Stimulated activated CD8-positive, alpha-beta memory T cell treated with anti-CD3 and anti-CD28 coated beads, Interleukin-4, amount 100 ng/mL, for 1 hour (primary cell): ENCODE measurements around the gene SH2D7.

Experiments used
- DNase-seq, 2 donors: peaks; one replicate each; pipeline ENCODE4 v3.0.0-alpha.2; 2020; ENCODE audit warnings: low read depth in 2 of 2, low spot score in 1 of 2

The SH2D7 gene

GRCh38 chr15:78092261-78093041 lies at the start of gene SH2D7:
TSS of gene SH2D7 (plus strand) at chr15:78092561. CDS start at chr15:78092585, 24 bp downstream.
- no peak for DNase-seq

GRCh38 chr15:78044407-78045155 lies 47.8 kb upstream of the SH2D7 start:
- DNase-seq, result no peak

DNA sequence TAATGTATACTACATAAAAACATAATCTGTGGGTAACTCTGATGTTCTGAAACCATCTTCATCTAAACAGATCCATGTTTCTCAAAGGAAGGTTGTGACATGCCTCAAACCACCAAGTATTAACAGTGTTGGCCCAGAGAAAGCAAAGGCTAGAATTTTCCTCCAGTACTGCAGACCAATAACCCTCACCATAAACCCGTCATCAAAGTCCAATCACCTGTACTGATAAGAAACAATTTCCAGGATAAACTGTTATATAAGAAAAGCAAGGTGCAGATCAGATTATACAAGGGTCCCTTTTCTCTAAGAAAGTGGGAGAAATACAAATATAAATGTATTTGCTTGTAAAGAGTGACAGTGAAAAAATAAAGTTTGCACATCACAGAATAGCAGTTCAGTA lies 47.2 kb upstream of the SH2D7 start:
- DNase-seq, result no peak

DNA sequence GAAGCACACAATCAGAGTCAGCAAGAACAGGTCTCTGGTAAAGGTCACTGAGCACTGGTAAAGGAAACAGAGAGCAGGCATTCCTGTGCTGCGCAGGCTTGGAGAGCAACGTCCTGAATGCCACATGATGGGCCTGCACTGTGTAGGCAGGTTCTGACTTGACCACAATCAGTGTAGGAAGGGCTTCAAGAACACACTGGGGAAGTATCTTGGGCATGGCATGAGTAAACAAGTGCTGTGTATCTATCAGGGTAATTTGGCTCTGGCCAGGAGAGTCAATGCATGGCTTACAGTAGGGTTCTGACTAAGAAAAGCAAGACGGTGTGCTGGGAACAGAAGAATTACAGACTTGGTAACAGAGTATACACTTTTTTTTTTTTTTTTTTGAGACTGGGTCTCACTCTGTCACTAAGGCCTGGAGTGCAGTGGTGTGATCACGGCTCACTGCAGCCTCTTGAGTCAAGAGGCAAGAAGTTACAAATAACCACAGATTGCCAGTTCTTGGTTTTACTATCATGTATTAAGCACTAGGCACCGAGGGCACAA lies 45.5 kb upstream of the SH2D7 start:
- no peak for DNase-seq

GRCh38 chr15:78047761-78048627 lies 44.4 kb upstream of the SH2D7 start:
- DNase-seq, result no peak

DNA sequence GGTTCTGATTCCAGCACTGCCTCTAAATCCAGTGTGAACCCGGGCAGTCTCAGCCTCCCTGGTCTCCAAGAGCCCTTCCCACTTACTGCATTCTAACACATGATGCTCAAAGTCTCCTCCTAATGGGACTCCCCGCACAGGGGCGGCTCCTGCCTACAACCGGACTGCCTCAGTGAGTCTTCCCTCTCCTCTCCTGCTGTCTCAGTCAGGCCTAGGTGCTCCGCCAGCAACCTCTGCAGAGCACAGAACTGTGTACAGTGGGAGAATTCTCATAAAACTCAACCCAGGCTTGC lies 43.8 kb upstream of the SH2D7 start:
- no peak for DNase-seq

- DNase-seq, result no peak
These were observed 42.5 kb upstream of the SH2D7 start for GRCh38 chr15:78049691-78050440.

GRCh38 chr15:78050441-78050809 lies 41.9 kb upstream of the SH2D7 start:
- DNase-seq, result no peak

DNA sequence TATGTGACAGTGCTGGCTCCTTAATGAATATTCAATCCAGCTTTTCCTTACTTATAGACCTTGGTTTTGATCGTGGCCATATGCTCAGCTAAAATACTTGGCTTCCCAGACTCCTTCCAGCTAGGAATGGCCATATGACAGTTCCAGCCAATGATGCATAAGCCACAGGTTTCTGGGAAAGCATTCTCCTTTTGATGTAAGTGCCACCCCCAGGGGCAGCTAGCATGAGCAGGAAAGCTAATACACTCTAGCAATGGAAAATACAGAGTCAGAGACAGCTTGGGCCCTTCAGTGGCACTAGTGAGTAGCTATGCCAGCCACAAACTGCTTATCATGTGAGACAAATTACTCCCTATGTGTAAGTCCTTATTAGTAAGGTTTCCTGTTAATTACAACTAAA lies 41.5 kb upstream of the SH2D7 start:
- no peak for DNase-seq

GRCh38 chr15:78051596-78051995 lies 40.8 kb upstream of the SH2D7 start:
- no peak for DNase-seq

DNA sequence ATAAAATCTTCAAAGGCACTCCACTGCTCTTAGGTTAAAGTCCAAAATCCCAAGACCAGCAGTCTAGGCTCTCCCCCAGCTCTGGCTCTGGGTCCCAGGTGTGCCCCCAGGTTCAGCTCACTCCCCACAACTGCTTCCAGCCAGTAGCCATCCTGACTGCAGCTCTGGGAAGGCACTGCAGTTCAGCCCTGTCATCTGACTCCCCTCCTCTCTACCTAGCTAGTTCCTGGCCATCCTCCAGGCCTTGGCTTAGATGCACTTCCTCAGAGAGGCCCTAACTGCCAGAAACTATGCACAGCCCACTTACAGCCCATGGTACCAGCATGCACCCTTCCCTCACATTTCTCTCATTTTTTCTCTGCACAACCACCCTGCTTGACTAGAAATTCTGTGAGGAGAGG lies 40.4 kb upstream of the SH2D7 start:
- no peak for DNase-seq

DNA sequence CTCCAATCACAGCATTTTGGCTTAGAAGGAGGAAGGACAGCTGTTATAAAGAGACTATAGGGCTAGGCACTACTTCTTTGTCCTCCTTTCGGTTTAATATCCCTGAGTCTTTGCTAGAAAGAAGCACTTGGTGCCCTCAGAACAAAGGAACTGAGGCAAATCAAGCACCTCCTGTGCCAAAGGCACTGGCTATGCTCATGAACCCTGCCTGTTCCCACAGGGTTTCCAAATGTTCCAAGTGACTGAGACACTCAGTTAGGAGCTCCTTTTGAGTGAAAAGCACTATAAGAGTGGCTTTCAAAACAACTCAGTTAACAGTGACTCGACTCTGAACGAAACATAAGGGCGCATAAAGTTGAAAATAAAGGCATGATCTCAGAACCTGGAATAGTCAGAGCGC lies 39.8 kb upstream of the SH2D7 start:
- DNase-seq, result no peak

- DNase-seq, result no peak
These were observed 37.8 kb upstream of the SH2D7 start for GRCh38 chr15:78054518-78054917.

GRCh38 chr15:78054966-78055365 lies 37.4 kb upstream of the SH2D7 start:
- DNase-seq, result no peak

DNA sequence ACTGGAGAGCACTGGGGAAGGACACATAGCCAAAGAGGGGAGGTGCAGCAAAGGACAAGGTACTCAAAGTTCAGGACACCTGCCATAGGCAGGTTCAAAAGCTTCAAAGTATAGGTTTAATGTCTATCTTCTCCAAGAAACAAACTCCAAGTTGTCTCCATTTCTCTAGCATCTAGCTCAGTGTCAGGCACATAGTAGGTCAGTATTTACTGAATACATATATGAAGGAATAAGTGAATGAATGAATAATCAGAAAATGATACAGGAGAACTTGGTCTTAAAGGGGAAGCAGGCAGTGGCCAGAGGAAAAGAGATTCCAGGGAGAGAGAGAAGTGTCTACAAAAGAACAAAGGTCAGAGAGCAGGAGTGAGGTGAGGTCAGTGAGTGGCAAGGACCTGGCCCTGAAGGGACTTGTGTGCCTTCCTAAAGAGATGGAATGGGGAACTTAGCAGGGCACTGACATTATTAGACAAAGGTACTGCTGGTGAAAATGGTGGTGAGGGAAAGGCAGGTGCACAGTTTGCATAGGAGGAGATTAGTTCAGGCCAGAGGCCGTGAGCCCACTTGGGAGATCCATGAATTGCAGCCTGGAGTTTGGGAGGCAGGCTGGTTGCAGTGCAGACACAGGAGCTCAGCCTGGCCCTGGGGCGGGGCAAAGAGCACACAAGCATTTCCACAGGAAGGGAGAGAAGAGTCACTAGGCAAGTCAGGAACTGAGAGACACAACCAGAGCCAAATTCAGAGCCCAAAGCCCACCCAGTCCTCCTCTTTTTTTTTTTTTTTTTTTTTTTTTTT lies 36.2 kb upstream of the SH2D7 start:
- no peak for DNase-seq

GRCh38 chr15:78056714-78057269 lies 35.6 kb upstream of the SH2D7 start:
- no peak for DNase-seq

GRCh38 chr15:78057803-78058202 lies 34.6 kb upstream of the SH2D7 start:
- no peak for DNase-seq

DNA sequence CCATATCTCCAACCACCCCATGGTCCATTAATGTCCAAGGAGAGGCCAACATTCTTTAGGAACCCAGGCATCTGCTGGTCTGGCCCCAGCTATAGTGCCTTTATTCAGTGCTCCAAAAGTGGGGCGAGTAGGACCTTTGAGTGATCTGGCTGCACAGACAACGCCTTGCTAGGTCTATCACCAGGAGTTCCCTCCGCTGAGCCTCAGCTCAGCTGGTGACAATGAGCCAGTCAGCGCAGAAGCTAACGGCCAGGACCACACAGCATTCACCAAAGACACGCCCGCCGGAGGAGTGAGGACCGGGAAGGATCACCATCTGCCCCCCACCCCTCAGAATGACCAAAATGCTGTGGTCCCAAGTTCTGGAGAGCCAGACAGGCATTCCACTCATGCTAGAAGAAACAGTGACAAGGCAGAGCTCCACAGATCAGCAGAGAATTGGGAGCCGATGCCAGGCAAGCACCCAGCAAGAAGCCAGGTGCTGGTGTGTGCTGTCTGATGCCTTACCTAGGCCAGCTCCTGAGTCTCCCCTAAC lies 33.9 kb upstream of the SH2D7 start:
- DNase-seq, result no peak

DNA sequence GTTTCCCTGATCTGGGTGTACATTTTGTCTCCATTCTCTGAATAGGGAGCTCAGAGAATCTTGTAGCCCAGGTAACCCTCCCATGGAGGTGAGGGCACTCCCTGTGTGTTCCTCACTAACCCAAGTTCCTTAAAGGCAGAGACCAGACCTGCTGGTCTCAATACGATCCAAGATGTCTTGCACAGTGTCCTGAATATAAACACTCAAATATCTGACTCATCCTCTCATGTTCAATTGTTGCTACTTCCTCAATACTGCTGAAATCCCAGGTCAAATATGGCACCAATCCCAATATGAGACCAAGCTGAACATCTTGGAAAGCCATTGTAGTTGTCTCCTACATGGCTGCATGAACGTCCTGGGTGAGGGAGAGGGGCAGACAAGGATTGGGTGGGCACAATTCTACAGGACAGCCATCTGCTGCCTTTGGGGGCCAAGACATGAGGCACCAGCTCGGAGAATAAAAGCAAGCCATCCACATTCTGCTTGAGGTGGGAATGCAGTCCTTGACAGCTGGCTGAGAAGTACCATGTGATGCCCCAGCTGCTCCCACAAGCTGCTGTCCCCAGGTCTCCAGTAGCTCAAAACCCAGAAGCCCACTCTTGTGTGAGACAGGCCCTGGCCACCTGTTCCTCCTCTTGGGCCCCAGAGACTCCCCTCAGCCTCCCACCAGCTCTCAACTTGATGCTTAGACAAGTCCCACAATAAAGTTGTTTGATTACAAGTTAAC lies 33.1 kb upstream of the SH2D7 start:
- DNase-seq, result no peak
